Activated naive CD8-positive, alpha-beta T cell treated with anti-CD3 and anti-CD28 coated beads, Interleukin-2, amount 50 U/mL, for 24 hours (primary cell): ENCODE measurements around the gene DPM3.
A peak's percentile ranks its signal among the peaks of the same experiment; 100 is the strongest.

Experiments used
- ATAC-seq: fragments of 150-1000 bp; cut with Tn5 transposase; one replicate; pipeline ENCODE4 v1.10.0; 2021
- DNase-seq: peaks from one replicate; pipeline ENCODE4 v3.0.0; 2021
- H3K27ac Mint-ChIP-seq: one replicate; pipeline ENCODE4 v1.8.0; 2021; ENCODE audit warnings: mild to moderate bottlenecking, mixed read lengths
- H3K27me3 Mint-ChIP-seq: one replicate; pipeline ENCODE4 v1.8.0; 2021; ENCODE audit warnings: mixed read lengths
- H3K36me3 Mint-ChIP-seq: one replicate; pipeline ENCODE4 v1.8.0; 2021; ENCODE audit warnings: low read depth, mixed read lengths
- H3K4me1 Mint-ChIP-seq: one replicate; pipeline ENCODE4 v1.8.0; 2021; ENCODE audit warnings: mixed read lengths
- H3K4me3 Mint-ChIP-seq: one replicate; pipeline ENCODE4 v1.8.0; 2021; ENCODE audit warnings: mild to moderate bottlenecking, moderate library complexity, mixed read lengths
- H3K9me3 Mint-ChIP-seq: one replicate; pipeline ENCODE4 v1.8.0; 2021; ENCODE audit warnings: mixed read lengths

Gene DPM3

DNA sequence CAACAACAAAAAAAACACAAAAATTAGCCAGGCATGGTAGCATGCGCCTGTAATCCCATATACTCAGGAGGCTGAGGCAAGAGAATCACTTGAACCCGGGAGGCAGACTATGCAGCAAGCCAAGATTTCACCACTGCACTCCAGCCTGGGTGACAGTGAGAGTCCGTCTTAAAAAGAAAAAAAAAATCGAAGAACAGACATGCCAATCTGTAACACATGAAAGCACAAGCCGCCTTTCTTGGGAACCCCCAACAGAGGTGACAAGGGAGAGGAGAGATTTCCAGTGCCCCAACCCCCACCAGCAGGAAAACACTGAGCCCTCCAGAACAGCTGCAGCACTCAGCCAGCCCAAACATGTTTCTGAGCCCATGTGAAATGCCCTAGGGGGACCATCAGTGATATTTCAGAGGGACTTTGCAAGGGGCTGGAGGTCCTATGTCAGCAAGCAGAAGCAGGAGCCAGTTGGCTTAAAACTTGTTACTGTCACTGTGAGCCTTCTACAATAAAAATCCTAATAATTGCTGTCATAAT, 26.8 kb downstream of the DPM3 start:
- H3K4me1 Mint-ChIP-seq: no peaks in the 10 kb centered on the region
- ATAC-seq (no peak), DNase-seq (no peak)
- H3K9me3 Mint-ChIP-seq: no peaks in the 10 kb centered on the region
- no peak overlapping the region for H3K27ac Mint-ChIP-seq
- no peaks in the 10 kb centered on the region for H3K36me3 Mint-ChIP-seq
- peaks cover 2% of the 10 kb centered on the region for H3K27me3 Mint-ChIP-seq
- no peak overlapping the region for H3K4me3 Mint-ChIP-seq

DNA sequence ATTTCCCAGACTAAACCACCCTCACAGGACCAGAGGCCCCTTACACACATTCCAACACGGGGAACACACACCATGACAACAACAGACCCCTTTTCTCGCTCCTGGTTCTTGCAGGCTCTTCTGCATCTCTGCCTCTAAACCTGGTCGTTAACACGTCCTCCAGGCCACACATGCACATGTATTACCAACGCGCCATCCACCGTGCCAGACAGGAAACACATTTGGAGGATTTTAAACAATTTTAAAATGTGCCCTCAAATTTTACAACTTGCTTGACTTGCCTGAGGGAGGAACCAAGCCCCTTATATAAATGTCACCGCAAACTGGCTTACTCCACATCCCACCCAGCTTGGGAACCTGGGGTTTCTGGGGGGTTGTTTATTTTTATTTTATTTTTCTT, 29.5 kb downstream of the DPM3 start:
- no peak for DNase-seq
- H3K4me3 Mint-ChIP-seq: no peak overlapping the region
- no peak overlapping the region for H3K27ac Mint-ChIP-seq
- no peaks in the 10 kb centered on the region for H3K9me3 Mint-ChIP-seq
- no peaks in the 10 kb centered on the region for H3K4me1 Mint-ChIP-seq
- no peak for ATAC-seq
- H3K27me3 Mint-ChIP-seq: peaks cover 2% of the 10 kb centered on the region
- no peaks in the 10 kb centered on the region for H3K36me3 Mint-ChIP-seq

DNA sequence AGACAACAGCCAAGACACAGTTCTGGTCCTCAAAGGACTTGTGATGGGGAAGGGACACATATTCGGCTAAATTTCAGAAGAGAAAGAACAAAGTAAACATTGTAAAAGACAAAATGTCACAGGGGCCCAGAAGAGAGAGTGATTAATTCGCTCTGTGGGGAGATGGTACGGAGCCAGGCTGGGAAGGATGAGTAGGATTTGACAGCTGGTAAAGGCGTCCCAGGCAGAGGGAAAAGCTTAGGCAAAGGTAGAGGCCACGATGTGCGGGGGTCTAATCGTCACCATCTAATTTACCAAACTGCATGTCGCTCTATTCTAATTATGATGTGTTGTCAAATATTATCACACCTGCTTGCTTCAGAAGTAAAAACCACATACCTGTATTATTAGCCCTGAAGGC, 29.9 kb downstream of the DPM3 start:
- H3K36me3 Mint-ChIP-seq: no peaks in the 10 kb centered on the region
- H3K4me1 Mint-ChIP-seq: no peaks in the 10 kb centered on the region
- no peak for DNase-seq
- no peak overlapping the region for H3K4me3 Mint-ChIP-seq
- H3K27ac Mint-ChIP-seq: no peak overlapping the region
- no peaks in the 10 kb centered on the region for H3K9me3 Mint-ChIP-seq
- ATAC-seq: no peak
- peaks cover 2% of the 10 kb centered on the region for H3K27me3 Mint-ChIP-seq

DNA sequence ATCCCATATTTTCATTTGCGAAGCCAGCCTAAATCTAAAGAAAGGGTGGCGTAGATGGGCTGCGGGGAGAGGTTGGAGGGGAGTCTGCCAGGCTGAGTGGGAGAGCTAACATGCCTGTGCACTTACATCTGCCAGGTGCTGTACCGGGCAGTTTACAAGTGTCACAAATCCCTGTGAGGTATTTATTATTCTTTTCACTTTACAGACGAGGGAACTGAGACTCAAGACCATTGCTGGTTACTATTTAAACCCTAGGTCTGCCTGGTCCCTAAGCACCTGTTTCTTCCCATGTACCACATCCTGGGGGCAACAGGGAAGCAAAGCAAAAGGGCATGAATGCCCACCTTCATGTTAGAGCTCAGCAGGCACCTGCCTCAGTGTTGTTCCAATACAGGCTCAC, 32.0 kb downstream of the DPM3 start:
- H3K36me3 Mint-ChIP-seq: no peaks in the 10 kb centered on the region

DNA sequence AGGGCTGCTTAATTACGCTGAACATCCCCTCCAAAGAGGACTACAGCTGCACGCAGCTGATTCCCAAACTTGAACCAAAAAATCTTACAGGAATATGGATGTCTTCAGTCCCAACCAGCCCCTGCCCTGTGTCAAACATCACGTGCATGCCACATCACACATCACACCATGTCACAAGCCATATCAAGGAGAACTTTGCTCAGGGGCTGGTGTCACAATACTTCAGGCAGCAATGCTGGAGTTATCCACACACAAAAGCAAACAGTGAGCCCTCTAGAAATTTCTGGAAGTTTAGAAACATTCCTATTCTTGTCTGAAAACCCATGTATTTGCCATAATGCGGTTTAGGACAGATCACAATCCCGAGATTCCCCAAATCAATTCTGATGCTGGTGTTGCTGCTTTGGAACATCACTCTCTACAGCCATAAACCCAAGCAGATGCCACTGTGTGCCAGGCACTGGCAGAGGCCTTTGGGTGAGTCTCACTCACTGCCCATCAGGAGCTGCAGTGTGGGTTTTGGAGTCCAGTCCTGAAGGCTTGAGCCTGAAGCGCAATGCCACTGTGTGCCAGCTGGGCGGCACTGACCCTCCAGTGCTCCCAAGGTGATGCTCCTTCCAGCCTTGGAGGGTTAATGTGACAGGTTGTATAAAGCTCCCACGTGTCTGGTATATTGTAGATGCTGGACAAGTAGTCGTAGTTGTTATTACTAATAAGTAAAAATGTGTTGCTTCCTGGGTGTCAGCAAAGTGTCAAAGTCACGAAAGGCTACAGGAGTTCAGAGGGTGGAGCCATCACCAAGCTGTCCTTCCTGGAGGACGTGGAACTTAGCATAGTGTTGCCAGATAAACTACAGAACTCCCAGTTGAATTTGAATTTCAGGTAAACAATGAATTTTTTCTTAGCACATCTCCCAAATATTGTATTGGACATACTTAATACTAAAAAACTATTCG, 32.7 kb downstream of the DPM3 start:
- H3K27me3 Mint-ChIP-seq: peaks cover 2% of the 10 kb centered on the region
- H3K27ac Mint-ChIP-seq: no peak overlapping the region
- no peaks in the 10 kb centered on the region for H3K36me3 Mint-ChIP-seq
- H3K9me3 Mint-ChIP-seq: no peaks in the 10 kb centered on the region
- no peak overlapping the region for H3K4me3 Mint-ChIP-seq
- ATAC-seq: no peak
- no peak for DNase-seq
- no peaks in the 10 kb centered on the region for H3K4me1 Mint-ChIP-seq

More for the DNA sequence above, 32.0 kb downstream of the DPM3 start:
- DNase-seq (no peak), ATAC-seq (no peak)
- Mint-ChIP-seq H3K27me3 (peaks cover 2% of the 10 kb centered on the region), H3K4me3 (no peak overlapping the region), H3K9me3 (no peaks in the 10 kb centered on the region), H3K4me1 (no peaks in the 10 kb centered on the region), H3K27ac (no peak overlapping the region)

DNA sequence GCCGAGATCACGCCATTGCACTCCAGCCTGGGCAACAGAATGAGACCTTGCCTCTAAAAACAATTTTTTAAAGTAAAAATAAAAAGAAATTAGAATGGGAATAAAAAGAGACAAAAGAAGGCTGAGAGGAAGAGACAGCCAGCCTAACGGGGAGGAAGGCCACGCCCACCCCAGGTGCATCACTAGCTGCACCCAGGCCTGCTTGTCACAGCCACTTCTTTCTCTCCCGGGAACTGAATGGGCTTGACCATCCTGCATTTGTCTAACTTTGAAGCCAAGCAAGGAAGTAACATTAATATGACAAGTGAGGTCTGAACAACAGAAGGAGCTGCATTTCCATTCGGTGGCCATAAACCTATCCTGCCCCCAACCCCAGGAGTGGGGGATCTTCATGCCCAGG, 33.5 kb downstream of the DPM3 start:
- no peak overlapping the region for H3K4me3 Mint-ChIP-seq
- H3K27ac Mint-ChIP-seq: no peak overlapping the region

DNA sequence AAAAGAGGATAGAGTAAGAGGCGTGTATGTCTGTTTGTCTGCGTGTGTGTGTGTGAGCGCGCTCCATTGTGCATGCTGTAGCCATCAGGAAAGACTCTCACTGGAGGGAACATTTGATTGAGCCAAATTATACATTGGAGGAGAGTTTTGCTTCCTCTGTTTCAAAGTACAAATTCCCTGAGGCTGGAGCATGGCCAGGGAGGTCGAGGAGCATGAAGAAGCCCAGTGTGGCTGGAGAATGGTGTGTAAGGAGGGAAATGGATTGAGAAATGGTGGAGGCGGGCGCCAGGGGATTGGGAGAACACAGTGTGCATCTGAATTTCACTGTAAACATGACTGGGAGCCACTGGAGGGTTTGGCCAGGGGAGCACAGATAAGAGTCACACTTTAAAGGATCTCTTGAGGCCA, 34.7 kb downstream of the DPM3 start:
- Mint-ChIP-seq H3K27me3 (no peaks in the 10 kb centered on the region), H3K9me3 (no peaks in the 10 kb centered on the region)

More for the DNA sequence above, 33.5 kb downstream of the DPM3 start:
- no peaks in the 10 kb centered on the region for H3K9me3 Mint-ChIP-seq
- no peaks in the 10 kb centered on the region for H3K36me3 Mint-ChIP-seq
- DNase-seq (no peak), ATAC-seq (no peak)
- peaks cover 2% of the 10 kb centered on the region for H3K27me3 Mint-ChIP-seq
- H3K4me1 Mint-ChIP-seq: no peaks in the 10 kb centered on the region

DNA sequence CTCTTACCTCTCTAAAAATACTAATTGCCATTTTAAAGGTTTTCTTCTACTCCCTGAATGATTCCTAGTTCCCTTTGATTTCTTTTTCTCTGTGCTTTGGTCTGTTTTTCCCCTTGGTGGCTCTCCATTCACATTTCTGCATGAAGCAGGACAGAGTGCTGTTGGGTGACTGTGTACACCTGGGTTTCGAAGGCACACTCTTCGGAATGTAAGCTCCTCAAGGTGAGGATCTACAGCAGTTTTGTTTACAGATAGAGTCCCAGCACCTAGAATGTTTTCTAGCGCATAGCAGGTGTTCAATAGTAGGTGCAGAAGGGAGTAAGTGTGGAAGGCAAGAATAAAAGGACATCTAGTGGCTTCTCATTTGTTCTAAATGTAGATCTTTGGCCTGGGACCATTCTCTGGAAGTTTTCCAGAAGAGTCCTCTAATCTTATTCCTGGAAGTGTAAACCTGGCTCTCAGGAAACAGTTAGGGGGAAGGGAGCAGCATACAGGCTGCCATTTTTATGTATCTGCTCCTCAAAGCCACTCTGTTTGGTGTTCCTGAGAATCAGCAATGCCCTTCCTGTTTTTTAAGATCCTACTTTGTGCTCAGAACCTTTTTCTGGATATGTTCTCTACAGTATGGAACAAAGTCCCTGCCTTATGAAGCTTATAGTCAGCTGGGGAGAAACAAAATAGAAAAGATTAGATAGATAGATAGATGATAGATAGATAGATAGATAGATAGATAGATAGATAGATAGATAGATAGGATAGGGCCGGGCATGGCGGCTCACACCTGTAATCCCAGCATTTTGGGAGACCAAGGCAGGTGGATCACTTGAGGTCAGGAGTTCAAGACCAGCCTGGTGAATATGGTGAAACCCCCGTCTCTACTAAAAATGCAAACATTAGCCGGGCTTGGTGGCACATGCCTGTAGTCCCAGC, 35.5 kb downstream of the DPM3 start:
- H3K4me1 Mint-ChIP-seq: no peaks in the 10 kb centered on the region
- H3K36me3 Mint-ChIP-seq: no peaks in the 10 kb centered on the region
- no peak for ATAC-seq
- no peaks in the 10 kb centered on the region for H3K9me3 Mint-ChIP-seq
- no peak for DNase-seq
- no peak overlapping the region for H3K4me3 Mint-ChIP-seq
- H3K27me3 Mint-ChIP-seq: no peaks in the 10 kb centered on the region
- no peak overlapping the region for H3K27ac Mint-ChIP-seq

More for the DNA sequence above, 34.7 kb downstream of the DPM3 start:
- no peaks in the 10 kb centered on the region for H3K4me1 Mint-ChIP-seq
- no peak overlapping the region for H3K4me3 Mint-ChIP-seq
- no peaks in the 10 kb centered on the region for H3K36me3 Mint-ChIP-seq
- ATAC-seq (no peak), DNase-seq (no peak)
- no peak overlapping the region for H3K27ac Mint-ChIP-seq

DNA sequence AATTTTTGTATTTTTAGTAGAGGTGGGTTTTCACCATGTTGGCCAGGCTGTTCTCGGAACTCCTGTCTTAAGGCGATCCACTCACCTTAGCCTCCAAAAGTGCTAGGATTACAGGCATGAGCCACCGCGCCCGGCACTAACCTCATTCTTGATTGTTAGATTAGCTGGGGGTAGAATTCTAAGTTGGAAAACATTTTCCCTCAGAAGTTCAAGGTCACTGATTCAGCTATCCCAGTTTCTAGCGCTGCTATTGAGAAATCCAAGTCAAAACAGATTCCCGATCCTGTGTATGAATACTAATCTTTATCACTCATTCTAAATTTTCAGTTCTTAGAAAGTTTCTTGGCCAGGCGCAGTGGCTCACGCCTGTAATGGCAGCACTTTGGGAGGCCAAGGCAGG, 37.0 kb downstream of the DPM3 start:
- Mint-ChIP-seq H3K4me3 (no peak overlapping the region), H3K27me3 (no peaks in the 10 kb centered on the region), H3K36me3 (no peaks in the 10 kb centered on the region), H3K9me3 (no peaks in the 10 kb centered on the region), H3K4me1 (no peaks in the 10 kb centered on the region), H3K27ac (no peak overlapping the region)
- ATAC-seq (no peak), DNase-seq (no peak)

DNA sequence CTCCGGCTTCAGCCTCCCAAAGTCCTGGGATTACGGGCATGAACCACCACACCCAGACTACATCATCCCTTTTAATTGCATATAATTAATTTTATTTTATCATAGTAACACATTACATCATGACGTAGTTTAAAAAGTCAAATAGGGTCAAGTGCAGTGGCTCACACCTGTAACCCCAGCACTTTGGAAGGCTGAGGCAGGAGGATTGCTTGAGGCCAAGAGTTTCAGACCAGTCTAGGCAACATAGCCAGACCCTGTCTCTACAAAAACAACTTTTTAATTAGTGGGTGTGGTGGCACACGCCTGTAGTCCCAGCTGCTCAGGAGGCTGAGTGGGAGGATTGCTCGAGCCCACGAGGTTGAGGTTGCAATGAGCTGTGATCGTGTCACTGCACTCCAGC, 41.0 kb downstream of the DPM3 start:
- Mint-ChIP-seq H3K36me3 (no peaks in the 10 kb centered on the region), H3K4me1 (no peaks in the 10 kb centered on the region), H3K4me3 (no peak overlapping the region), H3K27ac (no peak overlapping the region), H3K27me3 (peaks cover 6% of the 10 kb centered on the region), H3K9me3 (no peaks in the 10 kb centered on the region)
- DNase-seq (no peak), ATAC-seq (no peak)

DNA sequence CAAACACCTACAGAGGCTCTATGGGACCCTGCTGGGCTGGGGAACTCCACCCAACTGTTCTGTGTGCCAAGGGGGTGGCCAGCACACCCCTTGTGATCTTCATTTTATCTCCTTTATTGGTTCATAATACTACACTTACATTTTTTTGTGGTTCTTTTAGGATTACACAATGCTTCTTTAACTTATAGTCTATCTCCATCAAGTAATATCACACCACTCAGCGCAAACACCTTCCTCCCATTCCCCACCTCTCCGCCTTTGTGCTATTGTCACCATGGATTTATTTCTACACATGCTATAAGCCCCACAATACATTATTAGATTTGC, 45.7 kb downstream of the DPM3 start:
- ATAC-seq (peak; percentile 50), DNase-seq (no peak)
- Mint-ChIP-seq H3K27ac (no peak overlapping the region), H3K4me1 (peaks cover 5% of the 10 kb centered on the region), H3K27me3 (peaks cover 6% of the 10 kb centered on the region), H3K9me3 (no peaks in the 10 kb centered on the region), H3K36me3 (no peaks in the 10 kb centered on the region), H3K4me3 (no peak overlapping the region)

DNA sequence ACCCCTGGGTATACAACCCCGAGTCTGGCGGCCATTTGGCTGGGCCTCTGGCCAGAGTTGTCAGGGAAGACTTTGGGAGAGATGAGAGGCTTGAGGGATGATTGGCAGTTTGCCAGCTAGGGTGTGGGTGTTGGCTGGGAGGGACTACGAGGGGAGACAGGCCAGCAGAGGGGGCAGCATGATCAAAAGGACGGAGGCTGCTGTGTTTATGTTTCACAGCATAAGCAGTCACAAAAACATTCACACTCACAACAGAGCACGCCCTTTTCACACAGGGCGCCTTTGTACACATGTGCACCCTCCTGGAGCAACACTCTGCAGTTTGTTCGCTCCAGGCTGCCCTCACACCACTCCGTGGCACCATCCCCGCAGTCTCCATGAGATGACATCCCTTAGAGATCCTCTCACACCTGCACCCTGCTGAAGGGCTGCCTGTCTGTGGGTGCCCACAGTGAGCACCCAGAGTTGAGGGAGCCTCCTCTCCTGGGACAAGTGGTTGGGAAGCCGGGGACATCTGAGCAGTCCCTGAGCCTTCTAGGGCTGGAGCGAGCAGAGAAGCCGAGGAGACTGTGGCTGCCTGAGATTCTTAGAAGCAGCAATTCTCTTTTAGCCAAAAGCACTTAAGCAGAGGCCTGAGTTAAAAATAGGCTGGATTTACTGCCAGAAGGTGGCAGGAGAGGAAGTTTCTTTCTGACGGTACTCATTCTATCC, 46.3 kb downstream of the DPM3 start:
- ATAC-seq (peak; percentile 17), DNase-seq (no peak)
- Mint-ChIP-seq H3K4me3 (no peak overlapping the region), H3K27ac (no peak overlapping the region), H3K9me3 (no peaks in the 10 kb centered on the region), H3K36me3 (no peaks in the 10 kb centered on the region), H3K4me1 (peaks cover 5% of the 10 kb centered on the region), H3K27me3 (peaks cover 6% of the 10 kb centered on the region)

DNA sequence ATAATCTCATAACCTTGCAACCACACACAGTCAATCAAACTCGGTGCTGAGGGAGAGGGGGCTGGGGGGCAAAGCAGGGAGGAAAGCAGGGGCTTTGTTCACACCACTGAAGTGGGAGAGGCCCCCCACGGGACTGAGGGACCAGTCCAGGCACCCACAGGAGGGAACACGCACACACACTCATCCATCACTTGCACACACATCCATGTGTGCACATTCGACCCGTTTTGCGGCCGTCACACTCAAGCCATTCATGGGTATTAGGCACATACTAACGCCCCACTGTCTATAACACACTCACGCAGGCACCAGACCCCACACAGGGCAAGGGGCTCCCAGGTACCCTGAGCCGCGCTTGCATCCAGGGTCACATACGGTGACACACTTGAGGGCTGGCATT, 47.7 kb downstream of the DPM3 start:
- no peak for DNase-seq
- Mint-ChIP-seq H3K36me3 (no peaks in the 10 kb centered on the region), H3K4me1 (peaks cover 5% of the 10 kb centered on the region), H3K9me3 (no peaks in the 10 kb centered on the region), H3K27ac (no peak overlapping the region), H3K4me3 (no peak overlapping the region), H3K27me3 (peaks cover 6% of the 10 kb centered on the region)
- ATAC-seq: no peak

DNA sequence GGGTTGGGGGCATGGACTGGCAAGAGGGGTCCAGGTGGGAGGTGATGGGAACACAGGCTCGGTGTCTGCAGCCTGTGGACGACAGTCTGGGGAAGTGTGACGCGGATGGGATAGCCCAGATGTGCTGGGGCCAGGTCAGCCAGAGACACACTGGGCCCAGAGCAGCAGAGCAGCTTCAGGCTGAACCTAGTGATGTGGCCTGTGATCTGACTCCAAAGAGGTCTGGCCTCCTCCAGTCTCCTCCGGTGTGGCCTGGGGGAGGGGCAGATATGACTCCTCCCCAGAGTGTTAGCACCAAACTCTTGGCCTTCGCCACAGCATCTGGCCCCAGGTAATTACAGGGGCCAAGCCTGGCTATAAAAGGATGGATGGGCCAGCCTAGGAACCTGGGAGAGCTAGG, 48.2 kb downstream of the DPM3 start:
- no peaks in the 10 kb centered on the region for H3K36me3 Mint-ChIP-seq
- H3K27ac Mint-ChIP-seq: no peak overlapping the region
- H3K27me3 Mint-ChIP-seq: peaks cover 6% of the 10 kb centered on the region
- no peak for DNase-seq
- H3K4me3 Mint-ChIP-seq: no peak overlapping the region
- H3K9me3 Mint-ChIP-seq: no peaks in the 10 kb centered on the region
- ATAC-seq: no peak
- peaks cover 5% of the 10 kb centered on the region for H3K4me1 Mint-ChIP-seq
